ENCODE results near the gene MIER1.
"Not testable (repeated sequence)": the region's sequence is repeated elsewhere in the genome, so short reads cannot be mapped to it uniquely, and the experiment has no call there.

Gene MIER1

DNA sequence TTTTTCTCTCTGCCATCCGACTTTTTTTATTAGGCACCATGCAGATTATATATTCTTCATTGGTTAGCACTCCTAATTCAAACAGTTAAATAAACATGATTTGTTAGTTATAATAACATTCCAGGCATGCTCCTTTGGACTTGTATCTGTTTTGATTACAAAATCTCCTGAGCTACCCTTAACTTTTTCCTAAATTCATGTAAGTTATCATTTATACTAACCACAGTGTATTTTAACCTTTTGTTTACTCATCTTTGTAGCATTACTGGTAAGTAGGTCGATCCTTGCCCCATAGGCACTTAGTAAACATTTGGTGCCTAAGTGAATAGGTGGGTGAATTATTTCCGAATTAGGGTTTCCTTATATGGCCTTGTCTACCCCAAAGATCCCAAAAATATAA, 43.8 kb downstream of the MIER1 start:
- H2BK120ac ChIP-seq (ENCODE audit: low read depth, low read length), result no peak overlapping the region
- no peak overlapping the region for H3K27ac ChIP-seq (ENCODE audit: low read depth, low read length)
- H3K4me3 ChIP-seq (ENCODE audit: low read length), result no peak overlapping the region
- no peak overlapping the region for H2BK5ac ChIP-seq (ENCODE audit: low read length)
- no peak overlapping the region for H3K23ac ChIP-seq (ENCODE audit: low read length)
- H3K27me3 ChIP-seq (ENCODE audit: insufficient read depth, low read length, poor library complexity), result no peaks in the 10 kb centered on the region
- H3K9ac ChIP-seq (ENCODE audit: low read length), result no peak overlapping the region
- H3K79me2 ChIP-seq (ENCODE audit: control insufficient read depth, insufficient read depth, low read length), result no peaks in the 10 kb centered on the region
- H2AK5ac ChIP-seq (ENCODE audit: low read length), result no peak overlapping the region
- no CpG with 5 or more reads among the region's 3 CpGs for WGBS (ENCODE audit: extremely low coverage, insufficient coverage, low lambda C conversion rate)
- no peaks in the 10 kb centered on the region for H3K36me3 ChIP-seq (ENCODE audit: control insufficient read depth, insufficient read depth, low read length)
- H4K5ac ChIP-seq (ENCODE audit: low read length), result no peak overlapping the region
- H3K18ac ChIP-seq (ENCODE audit: low read length), result no peak overlapping the region
- H3K4me1 ChIP-seq (ENCODE audit: control insufficient read depth, low read depth, low read length), result no peaks in the 10 kb centered on the region
- H3K4me2 ChIP-seq (ENCODE audit: low read length), result no peak overlapping the region
- no peaks in the 10 kb centered on the region for H3K79me1 ChIP-seq (ENCODE audit: low read length)
- no peak for DNase-seq
- no peak overlapping the region for H3K4ac ChIP-seq (ENCODE audit: low read depth, low read length)
- no peak overlapping the region for H4K8ac ChIP-seq (ENCODE audit: low read depth, low read length)
- no peak overlapping the region for H2BK15ac ChIP-seq (replicated peaks; ENCODE audit: low read depth)
- no peak overlapping the region for H3K56ac ChIP-seq (ENCODE audit: low read length)

GRCh38 chr1:66978201-66978600, 53.4 kb downstream of the MIER1 start:
- H2BK15ac ChIP-seq (replicated peaks; ENCODE audit: low read depth), result no peak overlapping the region
- no peak overlapping the region for H3K56ac ChIP-seq (ENCODE audit: low read length)
- no peak overlapping the region for H4K5ac ChIP-seq (ENCODE audit: low read length)
- no peak overlapping the region for H3K27ac ChIP-seq (ENCODE audit: low read depth, low read length)
- no peak overlapping the region for H3K4me2 ChIP-seq (ENCODE audit: low read length)
- H3K4me3 ChIP-seq (ENCODE audit: low read length), result no peak overlapping the region
- no peak overlapping the region for H3K18ac ChIP-seq (ENCODE audit: low read length)
- no peak overlapping the region for H3K9ac ChIP-seq (ENCODE audit: low read length)
- no peak overlapping the region for H2AK5ac ChIP-seq (ENCODE audit: low read length)
- H2BK120ac ChIP-seq (ENCODE audit: low read depth, low read length), result no peak overlapping the region
- no peak overlapping the region for H4K8ac ChIP-seq (ENCODE audit: low read depth, low read length)
- peaks cover 3% of the 10 kb centered on the region for H3K36me3 ChIP-seq (ENCODE audit: control insufficient read depth, insufficient read depth, low read length)
- DNase-seq, result no peak
- H3K4ac ChIP-seq (ENCODE audit: low read depth, low read length), result no peak overlapping the region
- H3K27me3 ChIP-seq (ENCODE audit: insufficient read depth, low read length, poor library complexity), result no peaks in the 10 kb centered on the region
- no peaks in the 10 kb centered on the region for H3K79me2 ChIP-seq (ENCODE audit: control insufficient read depth, insufficient read depth, low read length)
- H3K4me1 ChIP-seq (ENCODE audit: control insufficient read depth, low read depth, low read length), result no peaks in the 10 kb centered on the region
- H3K79me1 ChIP-seq (ENCODE audit: low read length), result no peaks in the 10 kb centered on the region
- H2BK5ac ChIP-seq (ENCODE audit: low read length), result no peak overlapping the region
- H3K23ac ChIP-seq (ENCODE audit: low read length), result no peak overlapping the region

GRCh38 chr1:66979621-66980020, 54.8 kb downstream of the MIER1 start:
- H3K27me3 ChIP-seq (ENCODE audit: insufficient read depth, low read length, poor library complexity); H3K79me1 ChIP-seq (ENCODE audit: low read length): not testable (repeated sequence)
- no CpG with 5 or more reads among the region's 11 CpGs for WGBS (ENCODE audit: extremely low coverage, insufficient coverage, low lambda C conversion rate)

GRCh38 chr1:66980745-66981367, 56.1 kb downstream of the MIER1 start:
- Histone ChIP-seq H2AK5ac (ENCODE audit: low read length) (no peak overlapping the region), H3K4me3 (ENCODE audit: low read length) (no peak overlapping the region), H3K23ac (ENCODE audit: low read length) (no peak overlapping the region), H3K56ac (ENCODE audit: low read length) (no peak overlapping the region), H2BK120ac (ENCODE audit: low read depth, low read length) (no peak overlapping the region), H2BK5ac (ENCODE audit: low read length) (no peak overlapping the region), H3K4me2 (ENCODE audit: low read length) (no peak overlapping the region), H3K27me3 (ENCODE audit: insufficient read depth, low read length, poor library complexity) (no peaks in the 10 kb centered on the region), H2BK15ac (replicated peaks; ENCODE audit: low read depth) (no peak overlapping the region), H3K79me1 (ENCODE audit: low read length) (no peaks in the 10 kb centered on the region), H3K27ac (ENCODE audit: low read depth, low read length) (no peak overlapping the region), H3K36me3 (ENCODE audit: control insufficient read depth, insufficient read depth, low read length) (peaks cover 3% of the 10 kb centered on the region), H4K5ac (ENCODE audit: low read length) (no peak overlapping the region), H3K18ac (ENCODE audit: low read length) (no peak overlapping the region), H3K9ac (ENCODE audit: low read length) (no peak overlapping the region), H3K4ac (ENCODE audit: low read depth, low read length) (no peak overlapping the region), H4K8ac (ENCODE audit: low read depth, low read length) (no peak overlapping the region), H3K79me2 (ENCODE audit: control insufficient read depth, insufficient read depth, low read length) (no peaks in the 10 kb centered on the region), H3K4me1 (ENCODE audit: control insufficient read depth, low read depth, low read length) (no peaks in the 10 kb centered on the region)
- DNase-seq, result no peak
- no CpG with 5 or more reads among the region's 1 CpG for WGBS (ENCODE audit: extremely low coverage, insufficient coverage, low lambda C conversion rate)

More at GRCh38 chr1:66979621-66980020, 54.8 kb downstream of the MIER1 start:
- not testable (repeated sequence) for H3K4ac ChIP-seq (ENCODE audit: low read depth, low read length); H3K27ac ChIP-seq (ENCODE audit: low read depth, low read length); H2AK5ac ChIP-seq (ENCODE audit: low read length); H2BK5ac ChIP-seq (ENCODE audit: low read length); H3K18ac ChIP-seq (ENCODE audit: low read length); H4K8ac ChIP-seq (ENCODE audit: low read depth, low read length); H3K4me2 ChIP-seq (ENCODE audit: low read length); DNase-seq; H3K56ac ChIP-seq (ENCODE audit: low read length); H2BK120ac ChIP-seq (ENCODE audit: low read depth, low read length); H3K4me3 ChIP-seq (ENCODE audit: low read length); H4K5ac ChIP-seq (ENCODE audit: low read length); H3K36me3 ChIP-seq (ENCODE audit: control insufficient read depth, insufficient read depth, low read length); H3K79me2 ChIP-seq (ENCODE audit: control insufficient read depth, insufficient read depth, low read length); H3K23ac ChIP-seq (ENCODE audit: low read length); H3K4me1 ChIP-seq (ENCODE audit: control insufficient read depth, low read depth, low read length); H3K9ac ChIP-seq (ENCODE audit: low read length); H2BK15ac ChIP-seq (replicated peaks; ENCODE audit: low read depth)

- no peak overlapping the region for H3K4me3 ChIP-seq (ENCODE audit: low read length)
- H3K4me2 ChIP-seq (ENCODE audit: low read length), result no peak overlapping the region
- no peak overlapping the region for H2BK5ac ChIP-seq (ENCODE audit: low read length)
- no peaks in the 10 kb centered on the region for H3K27me3 ChIP-seq (ENCODE audit: insufficient read depth, low read length, poor library complexity)
- no peak overlapping the region for H2BK15ac ChIP-seq (replicated peaks; ENCODE audit: low read depth)
- no CpG with 5 or more reads among the region's 4 CpGs for WGBS (ENCODE audit: extremely low coverage, insufficient coverage, low lambda C conversion rate)
- DNase-seq, result no peak
- no peak overlapping the region for H3K27ac ChIP-seq (ENCODE audit: low read depth, low read length)
- no peak overlapping the region for H2BK120ac ChIP-seq (ENCODE audit: low read depth, low read length)
- H3K79me2 ChIP-seq (ENCODE audit: control insufficient read depth, insufficient read depth, low read length), result no peaks in the 10 kb centered on the region
- no peak overlapping the region for H3K4ac ChIP-seq (ENCODE audit: low read depth, low read length)
- no peak overlapping the region for H3K23ac ChIP-seq (ENCODE audit: low read length)
- no peaks in the 10 kb centered on the region for H3K4me1 ChIP-seq (ENCODE audit: control insufficient read depth, low read depth, low read length)
- no peak overlapping the region for H4K5ac ChIP-seq (ENCODE audit: low read length)
- H3K18ac ChIP-seq (ENCODE audit: low read length), result no peak overlapping the region
- no peak overlapping the region for H4K8ac ChIP-seq (ENCODE audit: low read depth, low read length)
- H3K56ac ChIP-seq (ENCODE audit: low read length), result no peak overlapping the region
- H3K79me1 ChIP-seq (ENCODE audit: low read length), result no peaks in the 10 kb centered on the region
- H3K36me3 ChIP-seq (ENCODE audit: control insufficient read depth, insufficient read depth, low read length), result peaks cover 3% of the 10 kb centered on the region
- no peak overlapping the region for H2AK5ac ChIP-seq (ENCODE audit: low read length)
- H3K9ac ChIP-seq (ENCODE audit: low read length), result no peak overlapping the region
Observed at GRCh38 chr1:66981679-66982078, 56.9 kb downstream of the MIER1 start.

DNA sequence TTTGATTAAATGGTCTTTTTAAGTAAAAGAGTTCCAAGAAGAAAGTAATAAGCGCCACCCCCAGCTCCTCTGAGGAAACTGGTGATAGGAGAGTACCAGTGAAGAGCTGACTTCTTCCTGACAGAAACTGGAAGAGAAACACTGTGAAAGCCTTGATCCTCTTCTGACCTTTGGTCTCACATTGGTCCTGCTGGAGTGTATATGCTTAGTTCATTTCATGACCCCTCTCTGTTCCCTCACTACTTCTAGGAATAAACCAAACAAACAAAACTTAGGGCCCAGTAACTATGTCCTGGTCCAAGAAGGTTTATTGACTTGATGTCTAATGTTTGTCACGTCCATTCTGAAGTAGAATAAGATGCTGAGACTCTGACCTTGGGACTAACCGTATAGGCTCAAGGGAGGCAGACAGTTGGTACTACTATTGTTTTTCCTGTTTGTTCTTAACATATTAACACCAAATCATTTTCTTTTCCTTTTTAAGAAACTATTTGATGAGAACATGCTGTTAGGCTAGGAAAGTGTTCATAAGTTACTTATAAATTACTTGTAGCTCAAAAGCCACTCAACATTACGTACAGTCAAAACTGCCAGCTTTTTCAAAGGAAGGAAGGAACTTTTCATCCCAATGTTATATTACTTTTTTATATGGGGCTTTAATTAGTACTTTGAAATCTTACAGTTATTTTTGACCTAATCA, 57.9 kb downstream of the MIER1 start:
- Histone ChIP-seq H2BK120ac (ENCODE audit: low read depth, low read length) (no peak overlapping the region), H2BK5ac (ENCODE audit: low read length) (no peak overlapping the region), H3K56ac (ENCODE audit: low read length) (no peak overlapping the region), H3K9ac (ENCODE audit: low read length) (no peak overlapping the region), H3K23ac (ENCODE audit: low read length) (no peak overlapping the region), H3K79me1 (ENCODE audit: low read length) (no peaks in the 10 kb centered on the region), H3K4ac (ENCODE audit: low read depth, low read length) (no peak overlapping the region), H2BK15ac (replicated peaks; ENCODE audit: low read depth) (no peak overlapping the region), H3K4me3 (ENCODE audit: low read length) (no peak overlapping the region), H2AK5ac (ENCODE audit: low read length) (no peak overlapping the region), H3K36me3 (ENCODE audit: control insufficient read depth, insufficient read depth, low read length) (peaks cover 3% of the 10 kb centered on the region), H3K27me3 (ENCODE audit: insufficient read depth, low read length, poor library complexity) (no peaks in the 10 kb centered on the region), H3K4me2 (ENCODE audit: low read length) (no peak overlapping the region), H3K79me2 (ENCODE audit: control insufficient read depth, insufficient read depth, low read length) (no peaks in the 10 kb centered on the region), H4K8ac (ENCODE audit: low read depth, low read length) (no peak overlapping the region), H4K5ac (ENCODE audit: low read length) (no peak overlapping the region), H3K4me1 (ENCODE audit: control insufficient read depth, low read depth, low read length) (no peaks in the 10 kb centered on the region), H3K27ac (ENCODE audit: low read depth, low read length) (no peak overlapping the region), H3K18ac (ENCODE audit: low read length) (no peak overlapping the region)
- whole genome bisulfite sequencing (ENCODE audit: extremely low coverage, insufficient coverage, low lambda C conversion rate), result no CpG with 5 or more reads among the region's 4 CpGs
- DNase-seq, result no peak

Measured in mesendoderm (in vitro differentiated cells).